Measurements from ENCODE around the gene MSH2.

DNA sequence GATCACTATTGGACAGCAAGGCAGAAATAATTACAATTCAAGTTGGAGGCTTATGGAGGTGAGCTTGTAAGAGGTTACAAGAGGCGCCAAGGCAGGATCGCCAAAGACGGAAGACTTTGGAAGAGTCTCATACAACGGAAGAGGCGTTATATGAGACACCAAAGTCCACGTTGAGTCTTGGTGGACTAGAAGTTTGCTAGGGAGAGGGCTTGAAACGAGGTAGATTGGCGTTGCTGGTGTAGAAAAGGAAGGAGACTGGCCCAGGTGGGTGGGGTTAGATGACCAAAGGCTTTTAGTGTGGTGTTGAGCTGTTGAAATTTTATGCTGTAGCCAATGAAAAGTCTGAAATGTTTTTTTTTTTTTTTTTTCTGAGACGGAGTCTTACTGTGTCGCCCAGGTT, 1.4 kb downstream of the MSH2 start:
- TF ChIP-seq EP300 (IDR thresholded peaks at IDR 0.05) (no peak), POLR2A (IDR thresholded peaks at IDR 0.05) (no peak), POLR2AphosphoS5 (IDR thresholded peaks at IDR 0.05) (no peak)

All from gastroesophageal sphincter (tissue), 2 donors.